H1 (cell line): ENCODE data around the gene REPIN1. TPM values are rescaled to one million over a fixed set of nuclear protein-coding genes. Genes with fewer than 3 reads are reported as not detected.
A peak's percentile ranks its signal among the peaks of the same experiment; 100 is the strongest.

Source experiments
- CHD1 ChIP-seq: IDR thresholded peaks from 2 replicates; pipeline ENCODE4 v1.6.1; 2012; ENCODE audit warnings: low read depth, low read length, improper control_type of control experiment
- NRF1 ChIP-seq: IDR thresholded peaks from 2 replicates; pipeline ENCODE4 v1.6.1; 2011; ENCODE audit warnings: mild to moderate bottlenecking, low read depth, low read length, improper control_type of control experiment
- PHF8 ChIP-seq: fragments of 200-600 bp; sonication (generic); conservative IDR thresholded peaks from 2 replicates; pipeline ENCODE4 v1.7.1; 2012; ENCODE audit warnings: low read depth, mild to moderate bottlenecking, inconsistent platforms, low read length, moderate library complexity
- POLR2AphosphoS5 ChIP-seq: IDR thresholded peaks from 2 replicates; pipeline ENCODE4 v1.6.1; 2011; ENCODE audit warnings: low read depth, low read length
- SAP30 ChIP-seq: fragments of 300-600 bp; sonication (generic); IDR thresholded peaks from 2 replicates; pipeline ENCODE4 v1.7.1; 2012; ENCODE audit warnings: low read length, moderate library complexity, mild to moderate bottlenecking, inconsistent platforms; ENCODE audit not compliant: insufficient read depth, insufficient replicate concordance
- TAF1 ChIP-seq: IDR thresholded peaks from 2 replicates; pipeline ENCODE4 v1.6.1; 2011; ENCODE audit warnings: mild to moderate bottlenecking, low read depth, low read length
- TAF7 ChIP-seq: optimal IDR thresholded peaks from 2 replicates; pipeline ENCODE3; 2011; ENCODE audit warnings: low read depth, mild to moderate bottlenecking, inconsistent platforms, low read length, moderate library complexity, borderline replicate concordance
- polyA plus RNA-seq, 7 experiments: library from polyadenylated mRNA; depleted of rRNA in 3 of 7; stranded (reverse) in 5 of 7; unstranded in 2 of 7; fragments of >200 nt in 5 of 7; fragments of 200-250 nt in 2 of 7; gene quantifications; 1 replicate in 5 of 7; 2 replicates in 1 of 7; 4 replicates in 1 of 7; pipeline versions ENCODE4 v1.2.1 to v1.2.3, GENCODE V29; 2011 to 2013; ENCODE audit warnings: missing spikeins in 2 of 7, mixed read lengths in 2 of 7
- total RNA-seq: library from RNA; stranded (reverse); fragmentation: NEBNext Ultra II Directional; extraction: Animal tissue kit (Norgen Biotek cat#: 25700); gene quantifications from 2 replicates; pipeline ENCODE4 v1.2.1, GENCODE V29; 2021
- TF ChIP-seq, protein P1 (sequence below), 3 experiments: IDR thresholded peaks; 1 replicate in 2 of 3; 2 replicates in 1 of 3; pipeline versions ENCODE4 v1.5.1 to v1.6.1; 2011; ENCODE audit warnings: low read length in 3 of 3, mild to moderate bottlenecking in 3 of 3, inconsistent platforms in 2 of 3, low read depth in 1 of 3, moderate library complexity in 1 of 3; ENCODE audit not compliant: insufficient read depth in 1 of 3; ENCODE audit errors: control extremely low read depth in 1 of 3
- TF ChIP-seq, protein P2 (sequence below): IDR thresholded peaks from 2 replicates; pipeline ENCODE4 v1.6.1; 2011; ENCODE audit warnings: low read depth, mild to moderate bottlenecking, low read length; ENCODE audit not compliant: insufficient read depth

The REPIN1 gene
- total and polyA plus RNA-seq, 2 of the 8 experiments (the other 6 are each of a cell fraction or from before 2014, with no cell fraction given), result 98.6 to 125 TPM

DNA sequence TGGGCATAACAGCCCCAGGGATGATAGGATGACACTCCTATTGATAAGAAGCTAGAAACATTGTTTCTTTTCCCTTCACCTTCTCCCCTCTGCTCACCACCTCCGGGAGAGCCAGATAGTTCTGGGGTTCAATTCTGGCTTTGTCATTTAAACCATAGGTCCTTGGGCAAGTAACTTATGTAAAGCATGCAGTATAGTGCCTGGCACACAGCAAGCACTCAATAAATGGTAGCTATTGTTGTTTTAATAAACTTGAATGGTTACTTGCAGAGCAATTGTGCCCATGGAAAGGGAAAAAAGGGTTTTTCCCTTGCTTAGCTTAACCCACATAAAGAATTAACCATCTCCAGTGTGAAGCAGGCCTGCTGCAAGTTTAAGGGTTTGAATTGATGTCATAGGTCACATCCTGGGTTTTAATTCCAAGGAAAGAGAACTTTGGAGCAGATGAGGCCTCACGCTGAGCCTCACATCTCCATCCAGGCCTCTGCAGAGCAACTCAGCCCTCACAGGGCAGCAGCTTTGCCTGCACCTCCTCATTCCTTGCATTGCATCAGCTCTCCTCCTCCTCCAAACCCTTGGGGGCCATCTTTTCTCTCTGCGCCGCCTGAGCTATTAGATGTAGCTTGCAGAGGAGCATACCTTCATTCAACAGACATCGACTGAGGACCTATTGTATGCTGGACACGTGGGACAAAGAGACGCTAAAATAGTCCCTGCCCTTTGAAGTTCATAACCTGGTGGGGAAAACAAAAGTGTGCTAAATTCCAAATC lies 33.4 kb downstream of the REPIN1 start (continued):
- TF ChIP-seq POLR2AphosphoS5, result peak; percentile 83
- TF ChIP-seq, protein P1, sequence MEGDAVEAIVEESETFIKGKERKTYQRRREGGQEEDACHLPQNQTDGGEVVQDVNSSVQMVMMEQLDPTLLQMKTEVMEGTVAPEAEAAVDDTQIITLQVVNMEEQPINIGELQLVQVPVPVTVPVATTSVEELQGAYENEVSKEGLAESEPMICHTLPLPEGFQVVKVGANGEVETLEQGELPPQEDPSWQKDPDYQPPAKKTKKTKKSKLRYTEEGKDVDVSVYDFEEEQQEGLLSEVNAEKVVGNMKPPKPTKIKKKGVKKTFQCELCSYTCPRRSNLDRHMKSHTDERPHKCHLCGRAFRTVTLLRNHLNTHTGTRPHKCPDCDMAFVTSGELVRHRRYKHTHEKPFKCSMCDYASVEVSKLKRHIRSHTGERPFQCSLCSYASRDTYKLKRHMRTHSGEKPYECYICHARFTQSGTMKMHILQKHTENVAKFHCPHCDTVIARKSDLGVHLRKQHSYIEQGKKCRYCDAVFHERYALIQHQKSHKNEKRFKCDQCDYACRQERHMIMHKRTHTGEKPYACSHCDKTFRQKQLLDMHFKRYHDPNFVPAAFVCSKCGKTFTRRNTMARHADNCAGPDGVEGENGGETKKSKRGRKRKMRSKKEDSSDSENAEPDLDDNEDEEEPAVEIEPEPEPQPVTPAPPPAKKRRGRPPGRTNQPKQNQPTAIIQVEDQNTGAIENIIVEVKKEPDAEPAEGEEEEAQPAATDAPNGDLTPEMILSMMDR (IDR thresholded peaks at IDR 0.05; ENCODE audit: control extremely low read depth in 1 of 3, insufficient read depth in 1 of 3, low read depth in 1 of 3, low read length in 3 of 3), result no peak
- TF ChIP-seq CHD1, result no peak
- TF ChIP-seq SAP30, result no peak
- TF ChIP-seq TAF7, result peak; percentile 15
- no peak for TF ChIP-seq PHF8
- TF ChIP-seq, protein P2, sequence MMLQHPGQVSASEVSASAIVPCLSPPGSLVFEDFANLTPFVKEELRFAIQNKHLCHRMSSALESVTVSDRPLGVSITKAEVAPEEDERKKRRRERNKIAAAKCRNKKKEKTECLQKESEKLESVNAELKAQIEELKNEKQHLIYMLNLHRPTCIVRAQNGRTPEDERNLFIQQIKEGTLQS, result peak; percentile 54; the same call in 1 of the 2 replicates
- TF ChIP-seq NRF1, result no peak
- TF ChIP-seq TAF1, result peak; percentile 58
